GM19463 (cell line): ENCODE measurements around the gene MYL1.

Source experiments
- ATAC-seq: cut with Tn5 transposase; IDR thresholded peaks from one replicate; pipeline ENCODE4 v1.9.1; 2021; ENCODE audit warnings: mild to moderate bottlenecking, moderate library complexity; ENCODE audit not compliant: unreplicated experiment

The MYL1 gene

DNA sequence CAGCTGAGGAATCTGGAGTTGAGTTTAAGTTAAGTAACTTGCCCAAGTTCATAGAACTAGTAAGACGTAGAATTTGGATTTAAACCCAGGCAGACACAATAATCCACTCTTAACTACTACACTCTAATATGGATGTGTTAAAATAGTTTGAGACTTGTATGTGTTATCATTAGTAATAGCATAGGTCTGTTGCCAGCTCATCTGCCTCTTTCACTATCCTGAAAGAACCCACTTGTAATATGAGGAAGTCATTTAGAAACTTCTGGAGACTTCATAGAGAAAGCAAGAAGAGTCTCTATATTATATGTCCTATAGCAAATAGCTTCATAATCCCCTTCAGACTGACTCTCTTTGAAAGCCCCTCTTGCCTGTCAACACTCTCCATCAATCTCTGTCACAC, 46.7 kb downstream of the MYL1 start:
- ATAC-seq = peak; percentile 34

DNA sequence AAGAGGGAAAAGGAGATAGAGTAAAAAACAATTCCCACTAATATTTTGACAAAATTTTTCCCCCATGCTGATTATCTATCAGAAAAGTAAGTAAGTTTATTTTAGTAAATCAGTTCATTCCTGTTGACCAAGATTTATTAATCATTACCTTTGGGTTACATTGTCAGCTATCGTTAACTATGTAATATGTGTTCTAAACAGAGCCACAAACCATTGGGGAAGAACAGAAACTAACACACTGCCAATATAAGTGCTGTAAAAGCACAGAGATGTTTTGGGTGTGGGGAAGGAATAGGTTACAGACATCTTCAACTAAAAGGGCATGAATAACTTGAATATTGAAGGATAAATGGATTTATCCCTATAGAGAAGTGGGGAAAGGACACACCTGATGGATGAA, 47.3 kb downstream of the MYL1 start:
- peak; percentile 57 for ATAC-seq

DNA sequence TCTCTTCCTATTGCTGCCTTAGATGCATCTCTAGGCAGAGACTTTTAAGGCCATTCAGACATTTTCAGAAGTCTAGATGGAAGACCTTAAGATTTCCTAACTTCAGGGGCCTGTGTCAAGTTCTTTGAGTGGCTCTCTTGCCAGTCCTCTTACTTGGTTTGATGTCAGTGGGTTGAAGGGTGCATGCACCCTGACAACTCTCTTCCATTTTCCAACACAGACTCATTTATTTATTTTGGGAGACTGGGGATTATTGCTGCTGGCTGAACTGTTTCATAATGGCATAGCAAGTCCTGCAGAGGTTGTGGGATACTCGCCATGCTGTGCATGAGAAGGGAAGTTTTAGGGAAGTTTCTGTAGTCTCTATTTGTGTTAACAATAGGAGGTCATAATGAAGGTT, 50.7 kb downstream of the MYL1 start:
- ATAC-seq = no peak

DNA sequence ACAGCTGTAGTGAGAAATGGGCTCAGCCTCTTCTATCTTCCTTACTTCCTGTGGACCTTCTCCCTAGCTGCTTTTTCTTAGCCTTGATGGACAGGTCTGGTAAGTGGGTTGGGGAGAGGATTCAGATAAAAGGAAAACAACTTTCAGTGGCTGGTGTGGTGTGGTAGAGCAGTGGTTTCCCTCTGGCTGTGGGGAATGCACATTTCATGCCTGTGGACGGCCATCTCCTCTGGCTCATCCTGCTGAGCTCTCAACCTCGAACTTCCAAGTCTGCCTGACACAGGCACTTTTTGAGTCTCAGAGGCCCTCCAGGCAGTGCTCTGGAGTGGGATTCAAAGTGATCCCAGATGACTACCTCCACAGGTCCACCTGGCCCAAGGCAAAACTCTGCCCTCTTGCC, 51.1 kb downstream of the MYL1 start:
- no peak for ATAC-seq

GRCh38 chr2:210262036-210262435, 52.9 kb downstream of the MYL1 start:
- ATAC-seq = no peak

DNA sequence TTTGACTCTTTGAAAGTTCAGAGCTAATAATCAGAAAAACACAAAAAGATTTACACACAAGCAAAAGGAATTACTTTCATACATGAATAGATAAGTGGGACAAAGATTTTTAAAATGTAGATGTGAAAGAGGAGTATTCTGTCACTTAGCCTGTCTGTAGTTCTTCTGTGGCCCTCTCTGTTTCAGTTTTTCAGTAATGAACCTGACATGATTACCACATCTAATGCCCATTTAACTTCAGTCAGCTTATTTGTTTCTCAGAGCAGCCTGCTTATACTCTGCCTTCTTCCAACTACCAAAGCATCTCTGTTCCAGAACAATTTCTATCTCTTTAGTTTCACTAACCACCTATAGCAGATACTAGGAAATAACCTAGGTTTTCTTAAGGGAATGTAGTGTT, 55.3 kb downstream of the MYL1 start:
- ATAC-seq = no peak

DNA sequence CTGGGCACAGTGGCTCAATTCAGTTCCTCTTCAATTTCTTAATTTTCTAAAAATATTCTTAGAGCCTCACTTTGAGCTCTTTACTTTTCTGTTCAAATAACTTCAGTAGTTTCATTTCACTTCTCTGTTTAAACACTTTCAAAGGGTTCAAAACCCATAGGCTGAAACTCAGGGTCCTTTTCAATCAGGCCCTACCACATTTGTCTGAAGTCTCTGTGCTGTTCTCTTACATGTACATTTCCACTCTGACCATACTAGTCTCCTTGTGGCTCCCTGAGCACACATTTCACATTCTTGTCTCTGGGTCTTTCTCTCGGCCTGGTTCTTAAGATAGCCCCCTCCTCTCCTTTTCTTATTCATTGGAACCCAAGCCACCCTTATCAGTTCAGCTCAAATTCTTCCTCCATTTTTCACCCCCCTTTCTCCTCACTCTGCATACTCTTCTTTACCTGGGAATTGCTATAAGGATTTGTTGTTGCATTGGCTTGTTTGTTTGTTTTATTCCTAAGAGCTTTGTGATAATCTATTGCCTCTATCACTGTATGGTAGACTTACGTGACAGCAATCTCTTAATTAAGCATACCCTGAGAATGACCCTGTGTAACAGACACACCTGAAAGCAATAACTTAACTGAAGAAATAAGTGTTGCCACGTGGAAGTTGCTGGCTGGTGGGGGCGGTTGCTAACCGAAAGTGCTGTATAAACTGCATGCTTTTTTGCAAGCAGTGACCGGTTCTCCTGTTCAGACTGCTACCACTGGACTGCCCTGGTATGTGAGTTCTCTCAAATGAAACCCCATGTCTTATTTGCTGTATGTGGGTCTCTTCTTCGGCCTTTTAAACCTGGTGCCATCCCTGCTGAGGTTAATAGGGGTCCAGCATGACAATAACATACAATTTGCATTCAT, 62.0 kb downstream of the MYL1 start:
- ATAC-seq = no peak

DNA sequence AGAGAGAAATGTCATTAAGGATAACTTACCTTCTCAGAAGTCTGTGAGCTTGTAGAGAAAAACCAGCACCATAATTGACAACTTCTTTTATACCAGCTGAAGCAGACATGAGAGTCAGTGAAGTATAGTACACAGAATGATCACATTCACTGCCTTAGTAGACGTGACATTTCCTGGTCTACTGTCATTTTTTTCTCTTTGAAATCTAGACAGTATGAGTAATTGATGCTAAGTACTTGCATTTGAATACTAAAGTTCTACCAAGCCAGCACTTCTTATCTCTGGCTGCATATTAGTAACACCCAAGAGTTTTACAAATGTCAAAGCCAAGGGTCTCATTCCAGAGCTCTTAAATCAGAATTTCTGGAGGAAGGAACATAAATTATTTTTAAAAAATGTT, 64.4 kb downstream of the MYL1 start:
- ATAC-seq = no peak
